Calu3 (cell line): ENCODE results near the gene TRABD2B. TPM values are rescaled to one million over a fixed set of nuclear protein-coding genes. Genes with fewer than 3 reads are reported as not detected.

Experiments
- BruUV-seq: library from RNA; stranded (reverse); fragments of 400-500 nt; replicated peaks from 2 replicates; lab custom pipeline; 2021; lab: Mats Ljungman, UMichigan
- CTCF ChIA-PET: fragments of 300-600 bp; sonication (Branson Sonifier 250); formaldehyde crosslinking; loops from one replicate; lab custom pipeline; 2022; ENCODE audit warnings: antibody characterized with exemption; lab: Charles Lee
- DNase-seq: peaks from one replicate; pipeline ENCODE4 v3.0.0; 2022
- H3K27ac Mint-ChIP-seq: one replicate; pipeline ENCODE4 v1.8.0; 2022; ENCODE audit warnings: mixed read lengths; ENCODE audit not compliant: unreplicated experiment
- H3K27me3 Mint-ChIP-seq: one replicate; pipeline ENCODE4 v1.8.0; 2022; ENCODE audit warnings: mixed read lengths; ENCODE audit not compliant: unreplicated experiment
- H3K36me3 Mint-ChIP-seq: one replicate; pipeline ENCODE4 v1.8.0; 2022; ENCODE audit warnings: mild to moderate bottlenecking, moderate library complexity, mixed read lengths; ENCODE audit not compliant: insufficient read depth, unreplicated experiment
- H3K4me1 Mint-ChIP-seq: one replicate; pipeline ENCODE4 v1.8.0; 2022; ENCODE audit warnings: mild to moderate bottlenecking, low read depth, mixed read lengths; ENCODE audit not compliant: unreplicated experiment
- H3K4me3 Mint-ChIP-seq: one replicate; pipeline ENCODE4 v1.8.0; 2022; ENCODE audit warnings: mild to moderate bottlenecking, low read depth, moderate library complexity, mixed read lengths; ENCODE audit not compliant: unreplicated experiment
- H3K9me3 Mint-ChIP-seq: one replicate; pipeline ENCODE4 v1.8.0; 2022; ENCODE audit warnings: low read depth, mixed read lengths; ENCODE audit not compliant: unreplicated experiment
- intact Hi-C: fragments of 100-400 bp; cut with micrococcal nuclease; formaldehyde crosslinking; loops from one replicate; pipeline ENCODE4 v1.10.0; 2022; ENCODE audit not compliant: unreplicated experiment
- total RNA-seq: library from RNA; stranded (reverse); gene quantifications from 2 replicates; pipeline ENCODE4 v1.2.3, GENCODE V29; 2022
- TF ChIP-seq, protein P1 (sequence below): fragments of 200-600 bp; IDR thresholded peaks from one replicate; pipeline ENCODE4 v1.8.0; 2022; ENCODE audit warnings: antibody characterized with exemption; ENCODE audit not compliant: unreplicated experiment

The TRABD2B gene
- total RNA-seq, 1 experiment from 2014 or later = 0.42 TPM

DNA sequence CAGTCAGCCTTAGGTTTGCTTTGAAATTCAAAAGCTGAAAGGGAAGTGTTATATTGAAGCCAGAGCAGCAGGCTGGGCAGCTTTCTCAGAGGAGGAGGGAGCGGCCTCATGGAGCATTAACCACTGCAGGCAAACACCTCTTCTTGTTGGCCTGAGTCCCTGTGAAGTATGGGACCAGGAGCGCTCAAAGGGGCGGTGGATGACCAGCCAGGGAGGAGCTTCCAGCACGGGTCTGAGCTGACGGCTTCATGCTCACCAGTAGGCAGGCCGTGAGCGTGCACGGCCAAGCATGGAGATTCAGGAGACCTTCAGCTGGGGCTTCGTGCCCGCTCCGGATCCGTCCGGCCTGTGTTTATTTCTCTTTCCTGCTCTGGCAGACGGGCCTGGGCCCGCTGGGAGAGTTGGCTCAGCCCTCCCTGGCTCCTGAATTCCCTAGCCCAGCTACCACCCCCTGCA, 245.2 kb downstream of the TRABD2B start:
- no peak overlapping the region for H3K27ac Mint-ChIP-seq
- no peaks in the 10 kb centered on the region for H3K4me1 Mint-ChIP-seq
- TF ChIP-seq, protein P1, sequence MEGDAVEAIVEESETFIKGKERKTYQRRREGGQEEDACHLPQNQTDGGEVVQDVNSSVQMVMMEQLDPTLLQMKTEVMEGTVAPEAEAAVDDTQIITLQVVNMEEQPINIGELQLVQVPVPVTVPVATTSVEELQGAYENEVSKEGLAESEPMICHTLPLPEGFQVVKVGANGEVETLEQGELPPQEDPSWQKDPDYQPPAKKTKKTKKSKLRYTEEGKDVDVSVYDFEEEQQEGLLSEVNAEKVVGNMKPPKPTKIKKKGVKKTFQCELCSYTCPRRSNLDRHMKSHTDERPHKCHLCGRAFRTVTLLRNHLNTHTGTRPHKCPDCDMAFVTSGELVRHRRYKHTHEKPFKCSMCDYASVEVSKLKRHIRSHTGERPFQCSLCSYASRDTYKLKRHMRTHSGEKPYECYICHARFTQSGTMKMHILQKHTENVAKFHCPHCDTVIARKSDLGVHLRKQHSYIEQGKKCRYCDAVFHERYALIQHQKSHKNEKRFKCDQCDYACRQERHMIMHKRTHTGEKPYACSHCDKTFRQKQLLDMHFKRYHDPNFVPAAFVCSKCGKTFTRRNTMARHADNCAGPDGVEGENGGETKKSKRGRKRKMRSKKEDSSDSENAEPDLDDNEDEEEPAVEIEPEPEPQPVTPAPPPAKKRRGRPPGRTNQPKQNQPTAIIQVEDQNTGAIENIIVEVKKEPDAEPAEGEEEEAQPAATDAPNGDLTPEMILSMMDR = no peak
- DNase-seq = no peak
- no peaks in the 10 kb centered on the region for H3K9me3 Mint-ChIP-seq
- intact Hi-C loops = no loop called here
- BruUV-seq = no TSS peak
- H3K27me3 Mint-ChIP-seq = peaks cover 10% of the 10 kb centered on the region
- H3K4me3 Mint-ChIP-seq = no peak overlapping the region
- CTCF ChIA-PET = no interaction called here
- H3K36me3 Mint-ChIP-seq = no peaks in the 10 kb centered on the region

DNA sequence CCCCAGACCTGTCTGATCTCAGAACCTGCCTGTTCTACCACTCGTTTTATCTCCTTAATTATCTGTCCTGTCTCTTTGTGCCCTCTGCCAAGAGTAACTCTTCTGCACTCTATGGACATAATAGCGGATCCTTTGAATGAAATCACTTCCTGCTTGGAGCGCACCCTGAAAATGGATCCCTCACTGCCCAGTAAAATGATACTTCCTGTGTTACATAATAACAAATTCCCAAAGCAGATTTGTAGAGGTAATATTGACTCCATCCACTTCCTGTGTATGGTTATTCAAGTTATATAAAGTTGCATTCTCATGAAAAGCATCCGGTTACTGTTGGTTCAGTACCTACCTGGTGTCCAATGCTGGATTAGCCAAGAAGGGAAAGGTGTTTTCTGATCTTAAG, 246.0 kb downstream of the TRABD2B start:
- H3K9me3 Mint-ChIP-seq = no peaks in the 10 kb centered on the region
- H3K27ac Mint-ChIP-seq = no peak overlapping the region
- no peaks in the 10 kb centered on the region for H3K4me1 Mint-ChIP-seq
- peaks cover 1% of the 10 kb centered on the region for H3K27me3 Mint-ChIP-seq
- DNase-seq = no peak
- BruUV-seq = no TSS peak
- H3K36me3 Mint-ChIP-seq = no peaks in the 10 kb centered on the region
- H3K4me3 Mint-ChIP-seq = no peak overlapping the region
- intact Hi-C loops = no loop called here
- CTCF ChIA-PET = no interaction called here
- TF ChIP-seq, protein P1 = no peak

DNA sequence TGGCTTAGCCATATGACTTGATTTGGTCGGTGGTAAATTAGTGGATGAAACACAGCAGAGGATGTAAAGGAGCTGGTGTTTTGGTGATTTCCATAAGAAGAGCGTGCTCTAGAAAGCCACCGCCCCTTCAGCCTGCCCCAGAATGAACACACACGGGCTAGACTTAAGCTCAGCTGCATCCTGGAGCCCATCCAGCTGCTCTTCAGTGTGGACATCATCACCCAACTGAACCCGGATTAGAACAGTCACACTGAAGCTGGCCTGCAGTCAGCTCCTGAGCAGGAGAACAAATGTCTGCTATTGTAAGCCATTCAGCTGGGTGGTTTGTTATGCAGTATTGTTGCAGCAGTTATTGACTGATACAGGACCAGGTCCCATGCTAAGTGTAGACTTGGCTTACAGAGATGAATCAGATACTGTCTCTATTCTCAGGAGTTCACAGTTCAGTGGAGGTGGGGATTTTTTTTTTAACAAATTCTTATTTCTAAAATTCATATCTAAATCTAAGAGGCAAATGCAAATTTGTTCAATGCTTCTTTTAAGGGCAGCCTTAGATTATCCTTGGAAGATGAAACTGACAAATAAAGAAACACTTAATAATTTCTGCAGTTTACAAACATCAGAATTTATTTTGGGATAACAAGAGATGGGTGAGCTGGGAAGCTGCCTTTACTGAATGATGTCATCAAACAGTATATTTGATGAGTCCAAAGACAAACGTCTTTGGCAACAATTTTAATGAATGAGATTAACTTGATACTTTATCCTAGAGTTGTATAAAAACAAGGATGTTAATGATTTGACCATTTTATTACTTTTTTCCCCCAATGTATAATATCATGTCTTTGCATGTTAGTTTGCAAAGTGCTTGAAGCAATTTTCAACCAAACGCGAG, 251.2 kb downstream of the TRABD2B start:
- BruUV-seq = no TSS peak
- CTCF ChIA-PET = no interaction called here
- TF ChIP-seq, protein P1 = no peak
- H3K4me3 Mint-ChIP-seq = no peak overlapping the region
- intact Hi-C loops = no loop called here
- no peaks in the 10 kb centered on the region for H3K4me1 Mint-ChIP-seq
- H3K36me3 Mint-ChIP-seq = no peaks in the 10 kb centered on the region
- DNase-seq = no peak
- no peaks in the 10 kb centered on the region for H3K9me3 Mint-ChIP-seq
- no peak overlapping the region for H3K27ac Mint-ChIP-seq
- H3K27me3 Mint-ChIP-seq = no peaks in the 10 kb centered on the region

DNA sequence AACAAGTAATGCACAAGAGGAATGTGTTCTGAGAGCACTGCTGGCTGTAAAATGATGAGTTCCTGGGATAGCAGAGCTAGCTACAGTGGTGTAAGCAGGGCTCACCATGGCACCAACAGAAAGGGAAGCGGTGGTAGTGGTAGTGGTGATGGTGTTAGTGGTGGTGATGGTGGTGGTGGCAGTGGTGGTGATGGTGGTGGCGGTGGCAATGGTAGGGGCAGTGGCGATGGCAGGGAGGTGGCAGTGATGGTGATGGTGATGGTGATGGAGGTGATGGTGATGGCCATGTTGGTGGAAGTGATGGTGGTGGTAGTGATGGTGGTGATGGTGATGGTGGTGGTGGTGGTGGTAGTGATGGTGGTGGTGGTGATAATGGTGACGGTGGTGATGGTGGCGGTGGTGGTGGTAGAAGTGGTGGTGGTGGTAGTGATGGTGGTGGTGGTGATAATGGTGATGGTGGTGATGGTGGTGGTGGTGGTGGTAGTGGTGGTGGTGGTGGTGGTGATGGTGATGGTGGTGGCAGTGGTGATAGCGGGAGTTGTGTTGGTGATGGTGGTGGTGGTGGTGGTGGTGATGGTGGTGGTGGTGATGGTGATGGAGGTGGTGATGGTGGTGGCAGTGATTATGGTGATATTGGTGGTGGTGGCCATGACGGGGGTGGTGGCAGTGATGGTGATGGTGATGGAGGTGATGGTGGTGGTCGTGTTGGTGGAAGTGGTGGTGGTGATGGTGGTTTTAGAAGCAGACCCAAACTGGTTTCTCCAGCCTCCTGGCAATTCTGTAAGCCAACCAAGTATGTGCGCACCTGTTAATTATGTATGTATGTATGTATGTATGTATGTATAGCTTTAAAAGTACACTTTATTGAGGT, 254.1 kb downstream of the TRABD2B start:
- intact Hi-C loops = no loop called here
- Mint-ChIP-seq H3K4me3 (no peak overlapping the region), H3K4me1 (no peaks in the 10 kb centered on the region), H3K9me3 (no peaks in the 10 kb centered on the region), H3K36me3 (no peaks in the 10 kb centered on the region), H3K27me3 (peaks cover 19% of the 10 kb centered on the region), H3K27ac (no peak overlapping the region)
- CTCF ChIA-PET = no interaction called here
- TF ChIP-seq, protein P1 = no peak
- no peak for DNase-seq
- no TSS peak for BruUV-seq
